AG10803 (cell line): ENCODE measurements around the gene IFT122.
"Not testable (repeated sequence)": the region's sequence is repeated elsewhere in the genome, so short reads cannot be mapped to it uniquely, and the experiment has no call there.

Source experiments
- DNase-seq: peaks from one replicate; pipeline ENCODE4 v3.0.0; 2010; ENCODE audit warnings: low read depth
- H3K4me3 ChIP-seq: 2 replicates; pipeline ENCODE4 v1.5.1; 2011; ENCODE audit warnings: mild to moderate bottlenecking, low read length, control low read depth
- TF ChIP-seq, protein P1 (sequence below): conservative IDR thresholded peaks from 2 replicates; pipeline ENCODE4 v1.5.1; 2011; ENCODE audit warnings: mild to moderate bottlenecking, low read length, control low read depth, inconsistent platforms

IFT122 gene

DNA sequence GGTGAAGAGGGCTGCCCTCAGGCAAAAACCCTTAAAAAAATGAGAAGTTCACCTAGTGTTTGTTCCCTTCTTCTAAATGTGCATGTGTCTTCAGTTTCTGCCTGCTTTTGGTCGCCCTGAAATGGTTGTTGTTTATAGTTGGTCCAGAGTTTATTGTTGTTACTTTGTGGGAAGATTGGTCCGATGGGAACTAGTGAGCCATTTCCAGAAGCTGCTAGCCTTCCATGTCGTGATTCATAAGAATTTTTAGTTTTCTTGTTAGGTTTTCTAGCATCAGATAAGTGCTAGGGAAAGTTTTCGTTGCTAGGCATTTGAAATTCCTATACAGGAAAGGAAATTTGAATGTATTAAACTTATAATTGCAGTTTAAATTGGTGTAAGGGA lies 33.7 kb downstream of the IFT122 start:
- DNase-seq: no peak
- no peak overlapping the region for H3K4me3 ChIP-seq

DNA sequence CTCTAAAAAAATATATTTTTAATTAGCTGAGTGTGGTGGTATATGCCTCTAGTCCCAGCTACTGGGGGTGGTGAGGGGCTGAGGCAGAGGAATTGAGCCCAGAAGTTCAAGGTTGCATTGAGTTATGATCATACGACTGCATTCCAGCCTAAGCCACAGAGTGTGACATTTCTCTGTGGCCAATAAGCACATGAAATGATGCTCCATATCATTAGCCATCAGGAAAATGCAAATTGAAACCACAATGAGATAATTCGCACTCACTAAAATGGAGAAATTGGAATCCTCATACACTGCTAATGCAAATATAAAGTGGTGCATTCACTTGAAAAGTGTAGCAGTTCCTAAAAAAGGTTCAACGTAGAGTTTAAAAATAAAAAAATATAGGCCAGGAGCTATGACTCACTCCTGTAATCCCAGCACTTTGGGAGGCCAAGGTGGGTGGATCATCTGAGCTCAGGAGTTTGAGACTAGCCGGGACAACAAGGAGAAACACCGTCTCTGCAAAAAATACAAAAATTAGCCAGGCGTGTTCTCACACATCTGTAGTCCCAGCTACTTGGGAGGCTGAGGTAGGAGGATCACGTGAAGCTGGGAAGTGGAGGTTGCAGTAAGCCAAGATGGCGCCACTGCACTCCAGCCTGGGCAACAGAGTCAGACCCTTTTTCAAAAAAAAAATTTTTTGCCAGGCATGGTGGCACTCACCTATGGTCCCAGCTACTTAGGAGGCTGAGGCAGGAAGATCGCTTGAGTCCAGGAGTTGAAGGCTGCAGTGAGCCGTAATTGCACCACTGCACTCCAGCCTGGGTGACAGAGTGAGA lies 35.2 kb downstream of the IFT122 start:
- no peak overlapping the region for H3K4me3 ChIP-seq
- no peak for DNase-seq
- TF ChIP-seq, protein P1, sequence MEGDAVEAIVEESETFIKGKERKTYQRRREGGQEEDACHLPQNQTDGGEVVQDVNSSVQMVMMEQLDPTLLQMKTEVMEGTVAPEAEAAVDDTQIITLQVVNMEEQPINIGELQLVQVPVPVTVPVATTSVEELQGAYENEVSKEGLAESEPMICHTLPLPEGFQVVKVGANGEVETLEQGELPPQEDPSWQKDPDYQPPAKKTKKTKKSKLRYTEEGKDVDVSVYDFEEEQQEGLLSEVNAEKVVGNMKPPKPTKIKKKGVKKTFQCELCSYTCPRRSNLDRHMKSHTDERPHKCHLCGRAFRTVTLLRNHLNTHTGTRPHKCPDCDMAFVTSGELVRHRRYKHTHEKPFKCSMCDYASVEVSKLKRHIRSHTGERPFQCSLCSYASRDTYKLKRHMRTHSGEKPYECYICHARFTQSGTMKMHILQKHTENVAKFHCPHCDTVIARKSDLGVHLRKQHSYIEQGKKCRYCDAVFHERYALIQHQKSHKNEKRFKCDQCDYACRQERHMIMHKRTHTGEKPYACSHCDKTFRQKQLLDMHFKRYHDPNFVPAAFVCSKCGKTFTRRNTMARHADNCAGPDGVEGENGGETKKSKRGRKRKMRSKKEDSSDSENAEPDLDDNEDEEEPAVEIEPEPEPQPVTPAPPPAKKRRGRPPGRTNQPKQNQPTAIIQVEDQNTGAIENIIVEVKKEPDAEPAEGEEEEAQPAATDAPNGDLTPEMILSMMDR: no peak

More for the DNA sequence above, 33.7 kb downstream of the IFT122 start:
- TF ChIP-seq, protein P1: no peak

DNA sequence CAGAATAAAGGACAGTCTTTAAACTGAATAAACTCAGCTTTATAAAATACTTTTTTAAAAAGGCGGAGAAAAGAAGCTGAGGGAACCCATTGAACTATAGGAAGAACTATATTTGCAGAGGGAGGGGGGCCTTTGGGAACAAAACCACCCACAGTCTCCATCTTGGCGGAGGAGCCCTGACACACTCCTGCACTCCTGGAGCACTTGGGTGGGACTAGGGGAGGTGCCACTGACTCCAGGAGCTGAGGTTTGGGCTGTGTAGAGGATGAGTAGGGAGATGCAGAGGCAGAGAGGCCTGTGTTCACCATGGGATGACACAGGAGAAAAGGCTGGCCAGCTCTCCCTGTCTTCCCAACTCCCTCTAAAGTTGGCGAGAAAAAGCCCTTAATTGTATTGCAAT lies 35.8 kb downstream of the IFT122 start:
- no peak for DNase-seq
- H3K4me3 ChIP-seq: no peak overlapping the region
- TF ChIP-seq, protein P1: no peak

DNA sequence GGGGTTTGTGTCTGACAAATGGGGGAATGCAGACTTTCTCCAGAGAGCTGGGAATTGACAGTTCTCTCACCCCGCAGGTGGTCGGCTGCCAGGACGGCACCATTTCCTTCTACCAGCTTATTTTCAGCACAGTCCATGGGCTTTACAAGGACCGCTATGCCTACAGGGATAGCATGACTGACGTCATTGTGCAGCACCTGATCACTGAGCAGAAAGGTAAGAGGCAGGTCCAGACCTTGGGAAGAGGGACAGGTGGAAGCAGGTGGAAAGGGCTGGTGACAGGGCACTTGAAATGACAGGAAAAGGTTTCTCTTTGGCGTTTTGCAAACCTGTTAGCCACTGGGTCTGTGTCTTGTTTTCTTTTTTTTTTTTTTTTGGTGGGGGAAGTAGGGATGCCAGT lies 36.6 kb downstream of the IFT122 start:
- DNase-seq: no peak
- TF ChIP-seq, protein P1: no peak
- no peak overlapping the region for H3K4me3 ChIP-seq

DNA sequence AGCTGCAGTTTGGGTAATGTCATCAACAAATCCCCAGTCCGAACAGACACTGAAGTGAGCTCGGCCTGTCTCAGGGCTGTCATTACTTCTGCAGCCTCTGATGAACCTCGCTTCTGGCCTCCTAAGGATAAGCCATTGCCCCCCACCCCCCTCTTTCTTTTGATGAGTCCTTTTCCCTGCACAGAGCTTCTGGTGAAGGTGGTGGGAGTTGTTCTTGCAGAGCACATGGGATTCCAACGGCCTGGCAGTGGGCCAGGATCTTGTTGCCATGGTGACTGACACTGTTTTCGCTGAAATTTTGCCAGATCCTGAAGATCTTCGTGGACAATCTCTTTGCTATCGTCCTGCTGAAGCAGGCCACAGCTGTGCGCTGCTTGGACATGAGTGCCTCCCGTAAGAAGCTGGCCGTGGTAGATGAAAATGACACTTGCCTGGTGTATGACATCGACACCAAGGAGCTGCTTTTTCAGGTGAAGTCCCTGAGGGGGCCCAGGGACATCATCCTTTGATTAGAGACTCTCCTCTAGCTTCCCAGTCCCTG lies 41.3 kb downstream of the IFT122 start:
- H3K4me3 ChIP-seq: not testable (repeated sequence)
- peak; percentile 10 for DNase-seq

DNA sequence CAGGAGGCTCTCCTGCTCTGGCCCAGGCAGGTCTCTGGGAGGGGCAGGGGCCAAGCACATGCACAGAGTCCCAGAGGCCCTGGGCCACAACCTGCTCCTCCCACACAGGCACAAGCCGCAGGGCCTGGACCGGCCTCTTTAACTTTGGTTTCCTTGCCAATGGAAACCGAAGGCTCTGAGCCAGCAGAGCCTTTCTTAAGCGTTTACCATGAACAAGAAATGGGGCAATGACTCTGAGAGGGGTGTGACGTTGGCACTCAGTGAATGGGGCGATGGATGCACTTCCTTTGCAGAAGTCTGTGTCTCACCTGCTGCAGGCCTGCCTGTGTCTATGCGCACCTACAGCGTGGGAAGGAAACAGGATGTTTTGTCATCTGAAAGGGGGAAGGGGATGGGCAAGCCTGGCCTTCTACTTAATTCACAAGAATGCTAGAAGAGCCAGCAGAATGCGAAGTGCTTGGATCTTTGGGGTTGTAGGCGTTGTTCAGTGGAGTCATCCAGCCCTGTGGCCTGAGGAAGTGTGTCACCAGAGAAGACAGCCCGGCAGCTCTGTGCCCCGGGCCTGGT lies 41.8 kb downstream of the IFT122 start:
- TF ChIP-seq, protein P1: no peak
- no peak overlapping the region for H3K4me3 ChIP-seq
- DNase-seq: peak; percentile 79

DNA sequence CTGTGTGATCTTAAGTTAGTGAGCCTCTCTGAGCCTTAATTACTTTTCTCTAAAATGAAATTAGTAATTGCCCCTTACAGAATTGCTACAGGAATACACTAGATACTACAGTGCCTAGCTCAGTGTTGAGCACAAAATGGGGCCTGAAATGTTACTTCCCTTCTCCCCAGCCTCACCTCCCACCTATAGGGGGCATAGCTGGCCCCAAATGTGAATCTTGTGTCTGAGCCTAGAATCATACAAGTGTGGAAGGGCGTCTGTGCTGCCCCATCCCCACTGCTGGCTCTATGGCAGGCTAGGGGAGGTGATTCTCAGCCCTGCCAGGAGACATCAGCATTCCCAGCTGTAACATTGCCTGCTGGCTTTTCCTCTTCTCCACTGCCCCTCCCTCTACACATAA lies 42.7 kb downstream of the IFT122 start:
- no peak overlapping the region for H3K4me3 ChIP-seq
- no peak for DNase-seq
- TF ChIP-seq, protein P1: 0 out of 2 replicates have a peak, but pooled peaks have one; percentile 6
